Amniotic epithelial cell (primary cell): Measurements from ENCODE around the gene FOXP1.
A peak's percentile ranks its signal among the peaks of the same experiment; 100 is the strongest.

Experiments
- DNase-seq: peaks from one replicate; pipeline ENCODE4 v3.0.0-alpha.2; 2010; ENCODE audit warnings: low read depth

Gene FOXP1

GRCh38 chr3:71307991-71308697 lies 275.4 kb downstream of the FOXP1 start:
- no peak for DNase-seq

- DNase-seq, result peak; percentile 35
Observed at GRCh38 chr3:71305231-71306206, 278.0 kb downstream of the FOXP1 start.

GRCh38 chr3:71304684-71305083 lies 278.8 kb downstream of the FOXP1 start:
- peak; percentile 42 for DNase-seq

DNA sequence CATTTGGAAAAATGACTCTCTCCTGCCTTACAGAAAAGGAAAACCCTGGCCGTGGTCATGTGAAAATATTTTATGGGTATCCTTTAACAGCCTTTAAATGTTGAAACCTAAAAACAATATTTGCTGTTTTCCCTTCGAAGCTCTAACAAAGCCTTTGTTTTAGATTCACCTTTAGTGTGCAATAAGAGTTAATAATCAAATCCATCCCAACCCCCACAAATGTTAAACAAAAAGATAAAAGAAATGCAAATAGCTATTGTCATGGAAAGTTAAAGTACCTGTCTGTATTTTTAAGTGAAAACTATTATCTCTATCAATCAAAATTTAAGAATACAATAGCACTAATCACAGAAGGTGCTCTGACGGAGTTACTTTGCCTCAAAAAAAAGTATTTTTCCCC lies 279.3 kb downstream of the FOXP1 start:
- no peak for DNase-seq

- DNase-seq, result no peak
Observed at GRCh38 chr3:71303627-71304200, 279.8 kb downstream of the FOXP1 start.

GRCh38 chr3:71302604-71303003 lies 280.9 kb downstream of the FOXP1 start:
- no peak for DNase-seq

DNA sequence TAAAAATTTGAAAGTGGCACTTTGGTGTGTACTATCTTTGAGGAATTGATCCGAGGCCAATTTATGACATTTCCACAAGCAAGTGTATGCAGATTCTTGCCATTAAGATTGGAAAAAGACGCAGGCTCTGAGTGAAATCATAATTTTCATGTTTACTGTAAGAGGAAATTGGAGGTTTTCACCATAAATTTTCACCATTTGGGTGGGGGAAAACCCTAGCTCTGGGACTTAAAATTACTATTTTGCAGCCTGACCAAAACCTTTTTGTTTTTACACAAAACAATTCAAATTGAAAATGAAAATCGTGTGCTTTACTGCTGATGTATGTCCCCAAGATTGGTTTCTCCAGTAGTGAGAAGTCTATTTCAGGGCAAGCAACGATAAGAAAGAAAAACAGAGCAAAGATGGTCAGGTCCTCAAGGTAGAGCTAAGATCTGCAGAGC lies 282.6 kb downstream of the FOXP1 start:
- DNase-seq, result no peak

DNA sequence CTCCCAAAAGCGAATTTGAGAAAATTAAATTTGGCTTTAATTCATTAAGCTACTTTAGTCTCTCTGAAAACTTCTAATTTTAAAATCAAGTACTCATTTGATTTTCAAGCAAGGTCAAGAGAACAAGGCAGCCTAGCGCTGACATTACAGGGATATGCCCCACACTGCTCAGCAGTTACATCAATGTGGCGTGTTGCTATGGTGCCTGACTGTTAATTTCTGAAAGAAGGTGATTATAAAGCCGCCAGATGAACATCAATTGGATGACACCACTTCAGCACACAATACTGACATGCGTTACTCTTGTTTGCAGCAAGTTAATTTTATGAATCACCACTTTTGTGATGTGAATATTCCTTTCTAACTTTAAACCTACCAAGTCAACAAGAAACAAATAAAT lies 284.4 kb downstream of the FOXP1 start:
- DNase-seq, result no peak

DNA sequence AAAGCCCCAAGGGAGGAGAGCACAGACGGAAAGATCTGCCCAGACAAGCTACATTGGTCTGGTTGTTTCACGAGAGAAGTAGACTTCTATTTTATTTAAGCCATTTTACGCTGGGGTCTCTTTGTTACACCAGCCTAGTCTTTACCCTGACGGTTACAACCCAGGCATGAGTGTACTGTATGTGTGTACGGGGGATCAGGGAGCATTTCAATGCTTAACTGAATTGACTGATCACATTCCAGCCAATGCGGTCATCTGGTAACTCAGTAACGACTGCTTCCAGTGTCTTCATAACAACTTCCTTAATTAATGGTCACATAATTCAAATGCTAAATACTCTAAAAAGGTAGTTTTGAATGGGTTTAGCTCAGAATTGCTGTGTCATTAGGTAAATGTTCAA lies 288.6 kb downstream of the FOXP1 start:
- no peak for DNase-seq

DNA sequence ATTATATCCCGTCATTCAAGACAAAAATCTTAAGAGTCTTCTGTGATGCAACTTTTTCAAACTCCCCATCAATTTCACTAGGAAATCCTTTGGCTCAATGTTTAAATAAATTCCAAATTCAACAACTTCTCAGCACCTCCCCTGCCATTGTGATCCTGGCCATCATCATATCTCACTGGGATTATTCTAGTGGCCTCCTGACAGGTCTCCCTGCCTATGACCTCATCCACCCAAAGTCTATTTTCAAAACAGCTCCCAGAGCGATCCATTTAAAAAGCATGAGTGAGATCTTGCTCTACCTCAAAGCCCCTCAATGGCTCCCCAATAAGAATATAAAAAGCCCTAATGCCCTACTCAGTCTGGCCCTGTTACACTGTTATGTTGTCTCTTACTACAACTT lies 293.2 kb downstream of the FOXP1 start:
- no peak for DNase-seq

GRCh38 chr3:71288269-71288930 lies 295.1 kb downstream of the FOXP1 start:
- no peak for DNase-seq

GRCh38 chr3:71285086-71285485 lies 298.4 kb downstream of the FOXP1 start:
- DNase-seq, result no peak

DNA sequence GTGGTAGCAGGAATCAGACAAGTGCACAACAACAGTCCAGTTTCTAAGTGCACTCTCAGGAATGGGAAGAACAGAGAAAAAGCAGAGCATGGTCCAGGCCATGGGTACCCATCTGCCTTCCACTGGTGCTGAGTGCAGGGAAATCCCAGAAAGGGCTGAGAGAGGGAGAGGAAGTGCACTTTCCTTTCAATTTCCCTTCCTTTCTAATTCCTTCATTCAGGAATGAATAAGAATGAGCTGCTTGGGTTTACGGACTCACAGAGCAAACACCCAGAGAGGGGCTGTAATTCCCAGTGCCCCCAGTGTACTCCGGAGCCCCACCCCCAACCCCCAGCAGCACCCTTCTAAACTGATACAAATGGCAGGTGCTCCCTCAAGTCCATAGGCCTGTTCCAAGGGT lies 300.6 kb downstream of the FOXP1 start:
- DNase-seq, result no peak

GRCh38 chr3:71281280-71281679 lies 302.2 kb downstream of the FOXP1 start:
- no peak for DNase-seq

GRCh38 chr3:71277341-71277740 lies 306.2 kb downstream of the FOXP1 start:
- no peak for DNase-seq

DNA sequence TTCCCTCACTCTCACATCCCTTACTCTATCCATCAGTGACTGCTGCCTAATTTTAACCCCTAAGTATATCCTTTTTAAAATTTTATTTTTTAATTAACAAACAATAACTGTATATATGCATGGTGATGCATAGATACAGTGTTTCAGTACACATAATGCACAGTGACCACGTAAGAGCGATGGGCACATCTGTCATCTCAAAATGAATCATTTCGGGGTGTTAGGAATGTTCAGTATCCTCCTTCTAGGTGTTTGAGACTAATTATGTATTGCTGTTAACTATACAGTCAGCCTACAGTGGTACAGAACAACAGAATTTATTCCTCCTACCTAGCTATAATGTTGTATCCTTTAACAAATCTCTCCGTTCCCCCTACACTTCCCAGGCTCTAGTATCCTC lies 307.0 kb downstream of the FOXP1 start:
- no peak for DNase-seq

GRCh38 chr3:71273453-71273852 lies 310.1 kb downstream of the FOXP1 start:
- no peak for DNase-seq

GRCh38 chr3:71271596-71271995 lies 311.9 kb downstream of the FOXP1 start:
- DNase-seq, result no peak

DNA sequence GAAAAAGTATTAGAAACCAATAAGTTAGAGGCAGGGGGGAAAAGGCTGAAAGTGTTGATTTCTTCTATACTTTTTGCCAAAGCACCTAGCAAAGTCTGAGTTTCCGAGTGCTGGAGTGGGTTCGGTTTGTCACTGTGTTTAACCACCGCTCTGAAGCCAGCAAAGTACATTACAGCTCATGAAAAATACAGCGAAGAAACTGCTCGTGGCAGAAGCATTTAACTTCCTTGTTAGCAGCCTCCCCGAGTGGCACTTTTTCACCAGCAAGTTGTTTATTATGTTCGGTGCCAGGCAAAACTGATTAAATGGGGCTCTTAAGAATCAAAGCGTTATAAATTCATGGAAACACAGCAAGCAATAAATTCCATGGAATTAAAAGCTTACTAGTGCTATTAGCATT lies 313.6 kb downstream of the FOXP1 start:
- DNase-seq, result no peak

GRCh38 chr3:71268462-71268999 lies 315.0 kb downstream of the FOXP1 start:
- no peak for DNase-seq

DNA sequence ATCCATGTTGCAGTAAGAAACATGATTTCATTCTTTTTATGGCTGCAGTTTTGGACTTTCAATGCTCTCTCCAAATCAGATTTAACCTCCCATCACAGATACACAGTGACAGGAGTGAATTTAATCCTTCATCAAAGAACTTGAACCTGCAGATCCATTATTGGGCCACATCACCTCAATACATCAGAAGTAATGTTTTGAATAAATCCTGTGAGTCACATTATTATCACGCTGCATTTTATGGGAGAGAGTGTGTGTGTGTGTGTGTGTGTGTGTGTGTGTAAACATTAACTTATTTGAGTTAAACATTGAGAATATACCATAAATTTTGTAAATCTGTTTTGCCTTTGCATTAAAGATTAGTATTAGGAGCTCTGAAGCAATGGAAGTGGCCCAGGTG lies 316.7 kb downstream of the FOXP1 start:
- DNase-seq, result no peak

- DNase-seq, result no peak
Observed at GRCh38 chr3:71265365-71265915, 318.1 kb downstream of the FOXP1 start.
